Measurements from ENCODE around the gene TAGLN. TPM values are rescaled to one million over a fixed set of nuclear protein-coding genes. Genes with fewer than 3 reads are reported as not detected.

TAGLN gene
- total RNA-seq, 4 donors from 2014 or later, result 110 to 361 (median 254) TPM

GRCh38 chr11:117218133-117218915 is 19.2 kb downstream of the TAGLN start:
- peak overlapping the region; percentile 49 to 86 (median 68) for H3K27ac ChIP-seq
- H3K9me3 ChIP-seq, result no peaks in the 10 kb centered on the region
- H3K36me3 ChIP-seq, result peaks cover 0 to 82% (median 0%) of the 10 kb centered on the region in 3 donors
- no peak for DNase-seq
- no peak overlapping the region for H3K4me3 ChIP-seq
- peaks cover 0 to 44% (median 7%) of the 10 kb centered on the region in 4 donors for H3K4me1 ChIP-seq
- TF ChIP-seq, protein P1, sequence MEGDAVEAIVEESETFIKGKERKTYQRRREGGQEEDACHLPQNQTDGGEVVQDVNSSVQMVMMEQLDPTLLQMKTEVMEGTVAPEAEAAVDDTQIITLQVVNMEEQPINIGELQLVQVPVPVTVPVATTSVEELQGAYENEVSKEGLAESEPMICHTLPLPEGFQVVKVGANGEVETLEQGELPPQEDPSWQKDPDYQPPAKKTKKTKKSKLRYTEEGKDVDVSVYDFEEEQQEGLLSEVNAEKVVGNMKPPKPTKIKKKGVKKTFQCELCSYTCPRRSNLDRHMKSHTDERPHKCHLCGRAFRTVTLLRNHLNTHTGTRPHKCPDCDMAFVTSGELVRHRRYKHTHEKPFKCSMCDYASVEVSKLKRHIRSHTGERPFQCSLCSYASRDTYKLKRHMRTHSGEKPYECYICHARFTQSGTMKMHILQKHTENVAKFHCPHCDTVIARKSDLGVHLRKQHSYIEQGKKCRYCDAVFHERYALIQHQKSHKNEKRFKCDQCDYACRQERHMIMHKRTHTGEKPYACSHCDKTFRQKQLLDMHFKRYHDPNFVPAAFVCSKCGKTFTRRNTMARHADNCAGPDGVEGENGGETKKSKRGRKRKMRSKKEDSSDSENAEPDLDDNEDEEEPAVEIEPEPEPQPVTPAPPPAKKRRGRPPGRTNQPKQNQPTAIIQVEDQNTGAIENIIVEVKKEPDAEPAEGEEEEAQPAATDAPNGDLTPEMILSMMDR (IDR thresholded peaks at IDR 0.05), result no peak
- no peak for TF ChIP-seq POLR2A (IDR thresholded peaks at IDR 0.05)
- no peaks in the 10 kb centered on the region for H3K27me3 ChIP-seq

GRCh38 chr11:117219001-117219400 is 19.8 kb downstream of the TAGLN start:
- no peak for DNase-seq
- Histone ChIP-seq H3K27ac (peak overlapping the region; percentile 49 to 86 (median 68)), H3K36me3 (peaks cover 0 to 82% (median 0%) of the 10 kb centered on the region in 3 donors), H3K9me3 (no peaks in the 10 kb centered on the region), H3K27me3 (no peaks in the 10 kb centered on the region), H3K4me1 (peaks cover 0 to 51% (median 7%) of the 10 kb centered on the region in 4 donors), H3K4me3 (no peak overlapping the region)
- TF ChIP-seq, protein P1 (IDR thresholded peaks at IDR 0.05), result no peak
- no peak for TF ChIP-seq POLR2A (IDR thresholded peaks at IDR 0.05)

DNA sequence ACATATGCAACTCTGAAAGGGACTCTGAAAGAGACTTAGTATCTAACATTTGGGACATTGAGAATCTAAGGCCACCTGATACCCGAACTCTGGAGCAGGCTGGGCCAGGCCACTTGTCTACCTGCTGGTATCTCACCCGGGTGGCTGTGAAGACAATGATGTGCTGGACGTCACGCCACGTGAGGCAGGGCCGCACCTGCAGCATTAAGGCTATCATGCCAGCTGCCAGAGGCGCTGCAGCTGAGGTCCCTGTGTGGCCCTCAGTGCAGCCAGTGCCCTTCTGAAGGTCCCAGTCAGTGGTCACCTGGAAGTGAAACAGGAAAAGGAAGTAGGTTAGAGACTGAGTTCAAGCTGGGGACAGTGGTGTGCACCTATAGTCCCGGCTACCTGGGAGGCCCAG is 20.3 kb downstream of the TAGLN start:
- Histone ChIP-seq H3K27ac (peak overlapping the region; percentile 49 to 86 (median 68)), H3K9me3 (no peaks in the 10 kb centered on the region), H3K4me3 (no peak overlapping the region), H3K27me3 (no peaks in the 10 kb centered on the region), H3K4me1 (peaks cover 0 to 56% (median 7%) of the 10 kb centered on the region in 4 donors), H3K36me3 (peaks cover 0 to 78% (median 0%) of the 10 kb centered on the region in 3 donors)
- no peak for TF ChIP-seq POLR2A (IDR thresholded peaks at IDR 0.05)
- TF ChIP-seq, protein P1 (IDR thresholded peaks at IDR 0.05), result no peak
- no peak for DNase-seq

DNA sequence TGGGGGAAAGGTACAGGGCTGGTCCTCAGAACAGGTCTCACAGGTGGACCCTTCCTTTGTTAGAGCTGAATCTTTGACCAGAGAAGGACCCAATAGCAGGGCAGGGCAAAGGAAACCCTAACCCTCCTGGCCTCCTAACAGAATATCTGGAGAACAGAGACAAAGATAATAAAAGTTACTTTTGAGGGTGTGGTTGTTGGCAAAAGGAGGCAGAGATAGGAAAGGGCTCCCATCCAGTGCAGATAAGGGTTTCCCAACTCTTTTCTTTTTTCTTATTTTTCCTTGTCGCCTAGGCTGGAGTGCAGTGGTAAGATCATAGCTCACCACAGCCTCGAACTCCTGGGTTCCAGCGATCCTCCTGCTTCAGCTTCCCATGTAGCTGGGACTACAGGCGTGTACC is 20.8 kb downstream of the TAGLN start:
- H3K27ac ChIP-seq, result peak overlapping the region; percentile 49 to 86 (median 68)
- TF ChIP-seq POLR2A (IDR thresholded peaks at IDR 0.05), result no peak
- TF ChIP-seq, protein P1 (IDR thresholded peaks at IDR 0.05), result no peak
- H3K4me1 ChIP-seq, result peaks cover 0 to 61% (median 7%) of the 10 kb centered on the region in 4 donors
- H3K4me3 ChIP-seq, result no peak overlapping the region
- H3K27me3 ChIP-seq, result no peaks in the 10 kb centered on the region
- DNase-seq, result no peak
- no peaks in the 10 kb centered on the region for H3K9me3 ChIP-seq
- peaks cover 0 to 73% (median 0%) of the 10 kb centered on the region in 3 donors for H3K36me3 ChIP-seq

- DNase-seq, result peak in 1 of 3 donors; percentile 49
- H3K27ac ChIP-seq, result peak overlapping the region; percentile 49 to 86 (median 65)
- no peaks in the 10 kb centered on the region for H3K9me3 ChIP-seq
- no peak for TF ChIP-seq POLR2A (IDR thresholded peaks at IDR 0.05)
- TF ChIP-seq, protein P1 (IDR thresholded peaks at IDR 0.05), result no peak
- H3K4me1 ChIP-seq, result peaks cover 0 to 67% (median 7%) of the 10 kb centered on the region in 4 donors
- H3K27me3 ChIP-seq, result no peaks in the 10 kb centered on the region
- H3K36me3 ChIP-seq, result peaks cover 0 to 70% (median 0%) of the 10 kb centered on the region in 3 donors
- H3K4me3 ChIP-seq, result no peak overlapping the region
These were observed 21.4 kb downstream of the TAGLN start for GRCh38 chr11:117220568-117220967.
